OCI-LY7 (cell line): ENCODE results near the gene GARIN5B. TPM values are rescaled to one million over a fixed set of nuclear protein-coding genes. Genes with fewer than 3 reads are reported as not detected.

Source experiments
- BruUV-seq: library from RNA; stranded (reverse); fragments of 400-500 nt; replicated peaks from 2 replicates; lab custom pipeline; 2021; lab: Mats Ljungman, UMichigan
- CTCF ChIA-PET: fragments of 300-600 bp; sonication (Branson Sonifier 250); formaldehyde crosslinking; loops from one replicate; lab custom pipeline; 2022; ENCODE audit warnings: antibody characterized with exemption; ENCODE audit not compliant: unreplicated experiment; lab: Charles Lee
- POLR2A ChIA-PET: fragments of 300-600 bp; sonication (Branson Sonifier 250); formaldehyde crosslinking; loops from one replicate; lab custom pipeline; 2022; ENCODE audit warnings: antibody characterized with exemption; lab: Charles Lee
- DNase-seq: peaks from one replicate; pipeline ENCODE4 v3.0.0-alpha.2; 2015; ENCODE audit warnings: low spot score
- H2AFZ ChIP-seq: fragments of 200-600 bp; sonication (generic), shearing (Covaris generic); 2 replicates; pipeline ENCODE4 v1.6.1; 2014; ENCODE audit warnings: mild to moderate bottlenecking, antibody characterized with exemption, low read length, moderate library complexity
- H3K27ac ChIP-seq: fragments of 200-600 bp; sonication (generic); 2 replicates; pipeline ENCODE4 v1.5.1; 2014; ENCODE audit warnings: mixed run types, low read depth, mild to moderate bottlenecking, moderate library complexity, low read length, inconsistent platforms; ENCODE audit not compliant: poor library complexity, severe bottlenecking
- H3K36me3 ChIP-seq: fragments of 200-600 bp; sonication (generic); 2 replicates; pipeline ENCODE4 v1.6.1; 2014; ENCODE audit warnings: mild to moderate bottlenecking, antibody characterized with exemption, low read length, moderate library complexity, mixed read lengths; ENCODE audit not compliant: insufficient read depth
- H3K4me1 ChIP-seq: fragments of 200-600 bp; sonication (generic); 2 replicates; pipeline ENCODE4 v1.5.1; 2014; ENCODE audit warnings: mild to moderate bottlenecking, low read length; ENCODE audit not compliant: insufficient read depth, poor library complexity, severe bottlenecking
- H3K4me2 ChIP-seq: fragments of 200-600 bp; sonication (generic); 2 replicates; pipeline ENCODE4 v1.6.1; 2014; ENCODE audit warnings: mild to moderate bottlenecking, low read length
- H3K4me3 ChIP-seq: fragments of 200-600 bp; sonication (generic); 2 replicates; pipeline ENCODE4 v1.5.1; 2014; ENCODE audit warnings: mild to moderate bottlenecking, low read depth, low read length; ENCODE audit not compliant: poor library complexity, severe bottlenecking
- H3K79me2 ChIP-seq: fragments of 200-600 bp; sonication (generic); 2 replicates; pipeline ENCODE4 v1.6.1; 2016; ENCODE audit warnings: low read depth, mild to moderate bottlenecking, low read length, moderate library complexity, mixed read lengths; ENCODE audit not compliant: insufficient read depth
- H3K9me2 ChIP-seq: fragments of 200-600 bp; sonication (generic); 2 replicates; pipeline ENCODE4 v1.6.1; 2016; ENCODE audit warnings: mild to moderate bottlenecking, low read length, mixed read lengths; ENCODE audit not compliant: insufficient read depth
- H3K9me3 ChIP-seq: fragments of 200-600 bp; sonication (generic); 2 replicates; pipeline ENCODE4 v1.6.1; 2014; ENCODE audit warnings: mild to moderate bottlenecking, mixed run types, low read length, mixed read lengths
- H4K20me1 ChIP-seq: fragments of 200-600 bp; sonication (generic); 2 replicates; pipeline ENCODE4 v1.6.1; 2014; ENCODE audit warnings: mild to moderate bottlenecking, antibody characterized with exemption, low read length, moderate library complexity, mixed read lengths; ENCODE audit not compliant: insufficient read depth
- EZH2phosphoT487 ChIP-seq: fragments of 200-600 bp; sonication (generic); IDR thresholded peaks from 2 replicates; pipeline ENCODE4 v1.6.1; 2018; ENCODE audit warnings: low read depth, borderline replicate concordance, mild to moderate bottlenecking, mixed run types, antibody characterized with exemption, low read length, moderate library complexity, mixed read lengths
- intact Hi-C: fragments of 100-400 bp; cut with micrococcal nuclease; formaldehyde crosslinking; loops from one replicate; pipeline ENCODE4 v1.10.0; 2022; ENCODE audit not compliant: unreplicated experiment
- total RNA-seq, 2 experiments: library from RNA; depleted of rRNA in 1 of 2; stranded (reverse); fragments of >200 nt in 1 of 2; shearing (Covaris generic) in 1 of 2; gene quantifications; 2 replicates each; pipeline ENCODE4 v1.2.3, GENCODE V29; 2014 to 2022
- TF ChIP-seq, protein P1 (sequence below): fragments of 200-600 bp; sonication (generic); conservative IDR thresholded peaks from 2 replicates; pipeline ENCODE4 v1.5.1; 2014; ENCODE audit warnings: mild to moderate bottlenecking, antibody characterized with exemption, low read length, moderate library complexity, mixed read lengths

Gene GARIN5B
- total RNA-seq, 2 experiments from 2014 or later, result not detected

GRCh38 chr19:55353803-55354697, 9.0 kb downstream of the GARIN5B start:
- no peak for TF ChIP-seq EZH2phosphoT487
- TF ChIP-seq, protein P1, sequence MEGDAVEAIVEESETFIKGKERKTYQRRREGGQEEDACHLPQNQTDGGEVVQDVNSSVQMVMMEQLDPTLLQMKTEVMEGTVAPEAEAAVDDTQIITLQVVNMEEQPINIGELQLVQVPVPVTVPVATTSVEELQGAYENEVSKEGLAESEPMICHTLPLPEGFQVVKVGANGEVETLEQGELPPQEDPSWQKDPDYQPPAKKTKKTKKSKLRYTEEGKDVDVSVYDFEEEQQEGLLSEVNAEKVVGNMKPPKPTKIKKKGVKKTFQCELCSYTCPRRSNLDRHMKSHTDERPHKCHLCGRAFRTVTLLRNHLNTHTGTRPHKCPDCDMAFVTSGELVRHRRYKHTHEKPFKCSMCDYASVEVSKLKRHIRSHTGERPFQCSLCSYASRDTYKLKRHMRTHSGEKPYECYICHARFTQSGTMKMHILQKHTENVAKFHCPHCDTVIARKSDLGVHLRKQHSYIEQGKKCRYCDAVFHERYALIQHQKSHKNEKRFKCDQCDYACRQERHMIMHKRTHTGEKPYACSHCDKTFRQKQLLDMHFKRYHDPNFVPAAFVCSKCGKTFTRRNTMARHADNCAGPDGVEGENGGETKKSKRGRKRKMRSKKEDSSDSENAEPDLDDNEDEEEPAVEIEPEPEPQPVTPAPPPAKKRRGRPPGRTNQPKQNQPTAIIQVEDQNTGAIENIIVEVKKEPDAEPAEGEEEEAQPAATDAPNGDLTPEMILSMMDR, result no peak
- Histone ChIP-seq H3K27ac (no peak overlapping the region), H3K4me1 (peaks cover 12% of the 10 kb centered on the region), H3K4me2 (peak overlapping the region; percentile 71), H3K9me2 (no peaks in the 10 kb centered on the region), H3K79me2 (no peaks in the 10 kb centered on the region), H3K4me3 (peak overlapping the region; percentile 65), H3K9me3 (no peaks in the 10 kb centered on the region), H3K36me3 (no peaks in the 10 kb centered on the region), H2AFZ (peak overlapping the region; percentile 34; the same call in 1 of the 2 replicates), H4K20me1 (no peaks in the 10 kb centered on the region)
- no TSS peak for BruUV-seq
- POLR2A ChIA-PET, result interaction anchor here (0.6 kb wide), 1 partner anchor 13 kb away, joined by 5 read pairs; no protein-coding TSS in a partner anchor
- peak; percentile 74 for DNase-seq
- intact Hi-C loops, result no loop called here
- CTCF ChIA-PET, result no interaction called here

DNA sequence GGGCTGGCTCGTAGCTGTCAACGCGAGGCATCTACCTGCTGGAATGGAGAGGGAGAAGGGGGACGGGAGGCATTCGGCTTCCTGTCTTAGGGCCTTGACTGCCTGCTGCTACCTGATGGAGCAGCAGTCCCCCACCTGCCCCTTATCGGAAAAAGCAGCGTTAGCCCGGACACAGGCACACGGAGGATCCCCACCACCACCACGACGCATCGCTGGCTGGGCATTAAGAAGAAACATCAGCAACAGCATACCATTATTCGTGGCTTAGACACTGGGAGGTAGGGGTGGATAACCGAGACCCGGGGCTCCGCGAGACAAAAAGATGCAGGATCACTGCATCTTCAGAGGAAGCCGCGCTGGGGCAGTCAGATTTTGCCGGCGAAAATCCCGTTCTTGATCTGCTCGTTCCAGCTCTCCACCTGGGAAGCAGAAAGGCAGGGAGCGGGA, 9.7 kb downstream of the GARIN5B start:
- BruUV-seq, result no TSS peak
- ChIA-PET POLR2A (interaction anchor here (0.6 kb wide), 1 partner anchor 13 kb away, joined by 5 read pairs; no protein-coding TSS in a partner anchor), CTCF (no interaction called here)

More for the DNA sequence above, 9.7 kb downstream of the GARIN5B start:
- no peaks in the 10 kb centered on the region for H3K36me3 ChIP-seq
- peak overlapping the region; percentile 65 for H3K4me3 ChIP-seq
- no peak for DNase-seq
- TF ChIP-seq, protein P1, result no peak
- no peak for TF ChIP-seq EZH2phosphoT487
- H3K4me1 ChIP-seq, result peaks cover 12% of the 10 kb centered on the region
- peak overlapping the region; percentile 71 for H3K4me2 ChIP-seq
- no peaks in the 10 kb centered on the region for H3K79me2 ChIP-seq
- no peaks in the 10 kb centered on the region for H3K9me3 ChIP-seq
- no peak overlapping the region for H3K27ac ChIP-seq
- H2AFZ ChIP-seq, result peak overlapping the region; percentile 34; the same call in 1 of the 2 replicates
- intact Hi-C loops, result no loop called here
- H4K20me1 ChIP-seq, result no peaks in the 10 kb centered on the region
- H3K9me2 ChIP-seq, result no peaks in the 10 kb centered on the region
